Activated CD4-positive, alpha-beta T cell treated with anti-CD3 and anti-CD28 coated beads, Interleukin-2, amount 10 ng/mL, durations not matched to agents 7 days and 5 days (primary cell): ENCODE results near the gene NGFR. TPM values are rescaled to one million over a fixed set of nuclear protein-coding genes. Genes with fewer than 3 reads are reported as not detected.

ENCODE experiments used
- CTCF ChIA-PET: fragments of 350-600 bp; sonication (Branson Sonifier 250); formaldehyde crosslinking; loops from one replicate; lab custom pipeline; 2021; ENCODE audit warnings: antibody characterized with exemption; lab: Charles Lee
- POLR2A ChIA-PET: fragments of 350-600 bp; sonication (Branson Sonifier 250); formaldehyde crosslinking; loops from one replicate; lab custom pipeline; 2021; ENCODE audit warnings: antibody characterized with exemption; lab: Charles Lee
- DNase-seq: peaks from one replicate; pipeline ENCODE4 v3.0.0-alpha.2; 2020
- H3K27ac Mint-ChIP-seq: one replicate; pipeline ENCODE4 v1.8.0; 2021; ENCODE audit warnings: mild to moderate bottlenecking, moderate library complexity, mixed read lengths
- H3K27me3 Mint-ChIP-seq: one replicate; pipeline ENCODE4 v1.8.0; 2021; ENCODE audit warnings: mixed read lengths
- H3K36me3 Mint-ChIP-seq: one replicate; pipeline ENCODE4 v1.8.0; 2021; ENCODE audit warnings: low read depth, mixed read lengths
- H3K4me1 Mint-ChIP-seq: one replicate; pipeline ENCODE4 v1.8.0; 2021; ENCODE audit warnings: mixed read lengths
- H3K4me3 Mint-ChIP-seq: one replicate; pipeline ENCODE4 v1.8.0; 2021; ENCODE audit warnings: mild to moderate bottlenecking, moderate library complexity, mixed read lengths
- H3K9me3 Mint-ChIP-seq: one replicate; pipeline ENCODE4 v1.8.0; 2021; ENCODE audit warnings: mixed read lengths
- total RNA-seq, 2 experiments: library from RNA; stranded (reverse); gene quantifications; one replicate each; pipeline ENCODE4 v1.2.3, GENCODE V29; 2021

NGFR gene
- total RNA-seq, 2 experiments from 2014 or later = 0.07 TPM; not detected in 1

DNA sequence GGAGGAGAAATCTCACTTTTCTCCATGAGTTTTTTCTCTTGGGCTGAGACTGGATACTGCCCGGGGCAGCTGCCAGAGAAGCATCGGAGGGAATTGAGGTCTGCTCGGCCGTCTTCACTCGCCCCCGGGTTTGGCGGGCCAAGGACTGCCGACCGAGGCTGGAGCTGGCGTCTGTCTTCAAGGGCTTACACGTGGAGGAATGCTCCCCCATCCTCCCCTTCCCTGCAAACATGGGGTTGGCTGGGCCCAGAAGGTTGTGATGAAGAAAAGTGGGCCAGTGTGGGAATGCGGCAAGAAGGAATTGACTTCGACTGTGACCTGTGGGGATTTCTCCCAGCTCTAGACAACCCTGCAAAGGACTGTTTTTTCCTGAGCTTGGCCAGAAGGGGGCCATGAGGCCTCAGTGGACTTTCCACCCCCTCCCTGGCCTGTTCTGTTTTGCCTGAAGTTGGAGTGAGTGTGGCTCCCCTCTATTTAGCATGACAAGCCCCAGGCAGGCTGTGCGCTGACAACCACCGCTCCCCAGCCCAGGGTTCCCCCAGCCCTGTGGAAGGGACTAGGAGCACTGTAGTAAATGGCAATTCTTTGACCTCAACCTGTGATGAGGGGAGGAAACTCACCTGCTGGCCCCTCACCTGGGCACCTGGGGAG lies 19.1 kb downstream of the NGFR start:
- H3K27me3 Mint-ChIP-seq = peaks cover 8% of the 10 kb centered on the region
- no peak overlapping the region for H3K27ac Mint-ChIP-seq
- no peak overlapping the region for H3K4me3 Mint-ChIP-seq
- DNase-seq = no peak
- ChIA-PET POLR2A (interaction anchor here (0.6 kb wide), 1 partner anchor 52 kb away, joined by 3 read pairs; no protein-coding TSS in a partner anchor), CTCF (interaction anchor here (0.9 to 1.6 kb wide), 2 partner anchors 8 to 13 kb away, joined by 3 read pairs; no protein-coding TSS in a partner anchor)
- H3K9me3 Mint-ChIP-seq = no peaks in the 10 kb centered on the region
- H3K4me1 Mint-ChIP-seq = no peaks in the 10 kb centered on the region
- H3K36me3 Mint-ChIP-seq = no peaks in the 10 kb centered on the region

DNA sequence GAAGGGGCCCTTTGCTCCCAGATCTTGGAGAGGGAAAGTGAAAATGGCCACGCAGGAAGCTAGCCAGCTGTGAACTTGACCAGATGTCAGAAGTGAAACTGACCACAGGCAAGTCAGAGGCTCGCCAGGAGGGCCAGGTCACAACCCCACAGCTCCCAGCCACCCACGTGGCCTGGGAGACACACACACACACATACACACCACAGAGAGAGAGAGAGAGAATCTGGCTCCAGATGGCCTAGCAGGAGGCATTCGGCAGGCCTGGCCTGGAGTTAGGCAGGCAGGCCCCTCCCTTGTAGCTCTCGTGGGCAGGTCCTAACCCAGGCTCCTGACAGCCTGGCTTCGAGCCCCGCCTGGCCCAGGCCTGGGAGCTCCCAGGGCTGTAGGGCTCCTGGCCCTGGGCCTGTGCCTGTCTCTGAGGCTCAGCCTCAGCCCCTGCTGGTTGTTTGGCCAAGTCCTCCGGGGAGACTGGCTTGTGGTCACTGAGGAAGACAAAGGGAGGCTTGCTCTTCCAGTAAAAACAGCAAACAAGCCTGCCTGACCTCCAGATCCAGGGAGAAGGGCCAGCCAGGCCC lies 20.2 kb downstream of the NGFR start:
- no peak overlapping the region for H3K27ac Mint-ChIP-seq
- H3K4me3 Mint-ChIP-seq = no peak overlapping the region
- H3K36me3 Mint-ChIP-seq = no peaks in the 10 kb centered on the region
- no peaks in the 10 kb centered on the region for H3K9me3 Mint-ChIP-seq
- H3K4me1 Mint-ChIP-seq = no peaks in the 10 kb centered on the region
- no peak for DNase-seq
- CTCF ChIA-PET = no interaction called here
- H3K27me3 Mint-ChIP-seq = peaks cover 9% of the 10 kb centered on the region
- POLR2A ChIA-PET = no interaction called here

DNA sequence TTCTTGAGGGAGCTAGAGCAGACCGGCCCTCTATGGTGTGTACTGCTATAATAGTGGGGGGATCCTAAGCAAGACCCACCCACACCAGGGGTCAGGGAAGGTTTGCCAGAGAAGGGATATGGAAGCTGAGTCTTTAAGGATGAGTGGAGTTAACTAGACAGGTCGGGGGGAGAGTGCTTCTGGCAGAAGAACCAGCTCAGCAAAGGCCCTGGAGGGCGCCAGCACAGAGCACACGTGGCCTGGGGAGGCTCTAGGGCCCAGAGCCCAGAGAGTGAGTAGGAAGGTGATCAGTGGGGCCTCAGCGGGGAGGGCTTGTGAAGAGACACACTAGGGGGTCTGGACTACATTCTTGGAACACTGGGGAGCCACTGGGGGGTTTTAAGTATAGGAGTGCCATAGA lies 21.1 kb downstream of the NGFR start:
- CTCF ChIA-PET = interaction anchor here (0.8 kb wide), 1 partner anchor 54 kb away, joined by 3 read pairs; no protein-coding TSS in a partner anchor
- Mint-ChIP-seq H3K4me1 (no peaks in the 10 kb centered on the region), H3K36me3 (no peaks in the 10 kb centered on the region), H3K27ac (no peak overlapping the region), H3K27me3 (peaks cover 10% of the 10 kb centered on the region), H3K9me3 (no peaks in the 10 kb centered on the region), H3K4me3 (no peak overlapping the region)
- POLR2A ChIA-PET = no interaction called here
- DNase-seq = no peak

DNA sequence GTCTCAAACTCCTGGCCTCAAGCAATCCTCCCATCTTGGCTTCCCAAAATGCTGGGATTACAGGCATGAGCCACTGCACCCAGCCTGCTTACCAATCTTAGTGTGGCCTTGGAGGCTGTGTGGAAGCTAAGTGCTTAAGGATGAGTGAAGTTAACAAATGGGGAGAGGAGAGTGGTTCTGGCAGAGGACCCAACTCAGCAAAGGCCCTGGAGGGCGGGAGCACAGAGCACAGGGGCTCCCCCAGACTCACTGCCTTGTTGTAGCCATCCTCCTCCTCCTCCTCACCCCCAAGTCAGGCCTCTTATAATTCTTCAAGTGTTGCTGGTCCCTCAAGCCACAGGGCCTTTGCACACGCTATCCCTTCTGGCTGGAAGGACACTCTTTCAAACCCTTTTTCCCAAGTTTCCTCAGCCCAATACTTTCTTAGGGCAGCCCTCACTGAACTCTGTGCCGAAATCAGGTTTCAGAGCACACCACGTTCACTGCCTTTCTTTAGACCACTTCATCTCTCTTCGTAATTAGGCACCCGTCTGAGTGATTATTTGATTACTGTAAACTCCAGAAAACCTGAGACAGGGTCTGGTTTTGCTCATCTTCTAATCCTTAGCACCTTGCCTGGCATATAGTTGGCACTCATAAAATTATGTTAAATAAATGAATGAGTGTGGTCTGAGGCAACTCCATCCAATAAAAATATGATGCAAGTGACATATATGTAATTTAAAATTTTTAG lies 23.4 kb downstream of the NGFR start:
- DNase-seq = no peak
- H3K27me3 Mint-ChIP-seq = peaks cover 11% of the 10 kb centered on the region
- H3K4me3 Mint-ChIP-seq = no peak overlapping the region
- peaks cover 4% of the 10 kb centered on the region for H3K4me1 Mint-ChIP-seq
- H3K9me3 Mint-ChIP-seq = no peaks in the 10 kb centered on the region
- no peak overlapping the region for H3K27ac Mint-ChIP-seq
- ChIA-PET POLR2A (no interaction called here), CTCF (no interaction called here)
- no peaks in the 10 kb centered on the region for H3K36me3 Mint-ChIP-seq

- POLR2A ChIA-PET = no interaction called here
Measured at GRCh38 chr17:49519781-49520180, 24.7 kb downstream of the NGFR start.

GRCh38 chr17:49520386-49521087 lies 25.4 kb downstream of the NGFR start:
- Mint-ChIP-seq H3K27me3 (peaks cover 11% of the 10 kb centered on the region), H3K4me1 (peaks cover 9% of the 10 kb centered on the region), H3K4me3 (no peak overlapping the region), H3K36me3 (no peaks in the 10 kb centered on the region), H3K9me3 (no peaks in the 10 kb centered on the region), H3K27ac (no peak overlapping the region)
- CTCF ChIA-PET = interaction anchor here (0.6 to 1.7 kb wide), 4 partner anchors 10 to 183 kb away, joined by 3 to 5 read pairs (median 4); no protein-coding TSS in a partner anchor
- POLR2A ChIA-PET = no interaction called here
- DNase-seq = no peak

More at GRCh38 chr17:49519781-49520180, 24.7 kb downstream of the NGFR start:
- CTCF ChIA-PET = interaction anchor here (1.0 to 1.7 kb wide), 3 partner anchors 9 to 23 kb away, joined by 3 to 5 read pairs (median 3); no protein-coding TSS in a partner anchor
- peaks cover 11% of the 10 kb centered on the region for H3K27me3 Mint-ChIP-seq
- H3K4me3 Mint-ChIP-seq = no peak overlapping the region
- no peaks in the 10 kb centered on the region for H3K9me3 Mint-ChIP-seq
- H3K36me3 Mint-ChIP-seq = no peaks in the 10 kb centered on the region
- no peak overlapping the region for H3K27ac Mint-ChIP-seq
- peaks cover 9% of the 10 kb centered on the region for H3K4me1 Mint-ChIP-seq
- no peak for DNase-seq

- Mint-ChIP-seq H3K4me3 (no peak overlapping the region), H3K36me3 (no peaks in the 10 kb centered on the region), H3K27me3 (peaks cover 11% of the 10 kb centered on the region), H3K27ac (no peak overlapping the region), H3K9me3 (no peaks in the 10 kb centered on the region), H3K4me1 (peaks cover 9% of the 10 kb centered on the region)
- POLR2A ChIA-PET = no interaction called here
- CTCF ChIA-PET = interaction anchor here (0.6 to 1.7 kb wide), 3 partner anchors 18 to 183 kb away, joined by 3 to 5 read pairs (median 4); no protein-coding TSS in a partner anchor
- no peak for DNase-seq
Measured at GRCh38 chr17:49521088-49521450, 26.0 kb downstream of the NGFR start.

DNA sequence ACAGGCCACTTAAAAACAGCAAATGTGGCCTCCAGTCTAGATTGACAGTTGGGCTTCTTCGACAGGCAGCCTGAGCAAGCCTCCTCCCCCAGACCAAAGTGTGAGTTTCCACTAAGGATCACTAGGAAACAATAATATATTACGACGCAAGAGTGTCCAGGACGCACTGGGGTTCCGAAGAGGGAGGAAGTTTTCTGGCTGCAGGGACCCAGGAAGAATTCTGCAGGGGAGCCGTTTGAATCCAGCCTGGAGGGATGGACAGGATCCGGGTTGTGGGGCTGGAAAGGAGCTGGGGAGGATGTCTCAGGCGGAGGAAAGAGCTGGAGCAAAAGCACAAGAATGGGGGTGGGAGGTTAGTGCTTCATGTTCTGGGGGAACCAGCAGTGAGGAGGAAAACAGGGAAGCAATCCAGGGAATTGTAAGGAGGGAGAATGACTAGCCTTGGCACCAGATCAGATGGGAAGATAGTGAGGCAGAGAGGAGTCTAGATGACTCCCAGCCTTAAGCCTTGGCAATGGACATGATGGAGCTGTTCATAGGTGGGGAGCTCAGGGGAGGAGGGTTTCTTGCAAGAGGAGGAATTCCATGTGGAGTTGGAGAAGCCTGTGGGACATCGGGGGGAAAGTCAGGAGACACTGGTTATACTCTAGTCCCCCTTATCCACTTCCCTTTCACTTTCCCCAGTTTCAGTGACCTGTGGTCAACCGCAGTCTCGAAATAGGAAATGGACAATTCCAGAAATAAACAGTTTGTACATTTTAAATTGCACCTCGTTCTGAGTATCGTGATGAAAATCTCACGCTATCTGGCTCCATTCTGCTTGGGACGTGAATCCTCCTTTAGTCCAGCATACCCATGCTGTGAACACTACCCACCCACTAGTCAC lies 26.6 kb downstream of the NGFR start:
- Mint-ChIP-seq H3K4me3 (no peak overlapping the region), H3K27ac (no peak overlapping the region), H3K36me3 (no peaks in the 10 kb centered on the region), H3K4me1 (peaks cover 9% of the 10 kb centered on the region), H3K9me3 (no peaks in the 10 kb centered on the region), H3K27me3 (peaks cover 11% of the 10 kb centered on the region)
- DNase-seq = no peak
- POLR2A ChIA-PET = no interaction called here
- CTCF ChIA-PET = interaction anchor here (0.7 kb wide), 1 partner anchor 18 kb away, joined by 3 read pairs; no protein-coding TSS in a partner anchor

DNA sequence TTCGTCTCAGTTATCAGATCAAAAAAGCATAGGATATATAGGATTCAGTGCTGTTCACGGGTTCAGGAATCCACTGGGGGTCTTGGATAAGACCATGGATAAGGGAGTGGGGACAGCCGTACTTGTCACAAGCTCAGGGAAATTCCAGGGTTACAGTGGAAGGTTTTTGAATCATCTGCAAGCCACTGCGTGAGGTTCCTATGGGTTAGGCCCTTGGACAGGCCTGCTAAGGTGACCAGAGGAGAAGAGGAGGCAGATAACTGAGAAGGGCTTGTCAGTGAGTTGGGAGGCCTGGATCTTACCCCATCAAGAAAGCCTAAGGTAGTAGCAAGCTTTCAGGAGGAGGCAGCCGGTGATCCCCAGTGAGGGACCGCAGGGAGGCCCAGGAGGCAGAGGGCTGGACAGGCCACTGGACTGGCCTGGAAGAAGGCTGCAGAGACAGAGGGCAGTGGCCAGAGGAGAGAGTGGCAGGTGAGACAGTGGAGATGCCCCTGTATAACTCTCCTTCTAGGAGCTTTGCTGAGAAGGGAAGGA lies 27.3 kb downstream of the NGFR start:
- Mint-ChIP-seq H3K36me3 (no peaks in the 10 kb centered on the region), H3K27me3 (peaks cover 11% of the 10 kb centered on the region), H3K4me3 (no peak overlapping the region), H3K27ac (no peak overlapping the region), H3K9me3 (no peaks in the 10 kb centered on the region), H3K4me1 (peaks cover 9% of the 10 kb centered on the region)
- ChIA-PET POLR2A (no interaction called here), CTCF (interaction anchor here (1.1 kb wide), 1 partner anchor 34 kb away, joined by 3 read pairs; no protein-coding TSS in a partner anchor)
- DNase-seq = no peak

DNA sequence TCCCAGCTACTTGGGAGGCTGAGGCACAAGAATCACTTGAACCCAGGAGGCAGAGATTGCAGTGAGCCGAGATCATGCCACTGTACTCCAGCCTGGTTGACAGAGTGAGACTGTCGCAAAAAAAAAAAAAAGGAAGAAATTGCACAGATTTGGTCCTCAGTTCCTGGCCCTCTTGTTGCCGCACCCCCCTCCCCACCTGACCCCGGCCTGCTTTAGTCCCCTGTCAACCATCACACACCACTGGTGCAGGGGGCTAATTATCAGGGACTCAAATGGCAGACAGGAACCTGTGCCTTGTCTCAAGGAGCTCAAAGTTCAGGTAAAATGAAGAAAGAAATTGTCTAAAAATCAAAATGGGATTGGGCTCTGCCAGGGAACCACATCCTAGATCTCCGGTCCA lies 28.1 kb downstream of the NGFR start:
- no peaks in the 10 kb centered on the region for H3K36me3 Mint-ChIP-seq
- CTCF ChIA-PET = interaction anchor here (1.1 kb wide), 1 partner anchor 33 kb away, joined by 3 read pairs; no protein-coding TSS in a partner anchor
- POLR2A ChIA-PET = no interaction called here
- no peak for DNase-seq
- H3K27me3 Mint-ChIP-seq = peaks cover 8% of the 10 kb centered on the region
- no peaks in the 10 kb centered on the region for H3K9me3 Mint-ChIP-seq
- peaks cover 9% of the 10 kb centered on the region for H3K4me1 Mint-ChIP-seq
- no peak overlapping the region for H3K4me3 Mint-ChIP-seq
- no peak overlapping the region for H3K27ac Mint-ChIP-seq

- H3K9me3 Mint-ChIP-seq = no peaks in the 10 kb centered on the region
- ChIA-PET POLR2A (no interaction called here), CTCF (no interaction called here)
- DNase-seq = peak; percentile 48
- peaks cover 10% of the 10 kb centered on the region for H3K27me3 Mint-ChIP-seq
- peaks cover 9% of the 10 kb centered on the region for H3K4me1 Mint-ChIP-seq
- H3K36me3 Mint-ChIP-seq = no peaks in the 10 kb centered on the region
- no peak overlapping the region for H3K27ac Mint-ChIP-seq
- H3K4me3 Mint-ChIP-seq = no peak overlapping the region
Measured at GRCh38 chr17:49523706-49524472, 28.8 kb downstream of the NGFR start.
